Neural cell (in vitro differentiated cells): Measurements from ENCODE around the gene SLC38A4. TPM values are rescaled to one million over a fixed set of nuclear protein-coding genes. Genes with fewer than 3 reads are reported as not detected.

Experiments
- H2AFZ ChIP-seq: fragments of 200-600, 300-800 bp; sonication (generic), shearing (Covaris generic); 2 replicates; pipeline ENCODE4 v1.6.0; 2014; ENCODE audit warnings: low read depth, mild to moderate bottlenecking, antibody characterized with exemption, low read length, moderate library complexity
- H3F3A ChIP-seq: fragments of 200-600 bp; shearing (Covaris generic); 2 replicates; pipeline ENCODE4 v1.6.1; 2016; ENCODE audit warnings: mild to moderate bottlenecking, moderate library complexity, mixed read lengths, antibody characterized with exemption, low read length; ENCODE audit not compliant: insufficient read depth, poor library complexity, severe bottlenecking
- H3K27ac ChIP-seq: fragments of 200-600, 300-800 bp; sonication (generic), shearing (Covaris generic); 2 replicates; pipeline ENCODE4 v1.5.1; 2014; ENCODE audit warnings: mild to moderate bottlenecking, low read length, moderate library complexity
- H3K27me3 ChIP-seq: fragments of 300-800, 200-600 bp; sonication (generic), shearing (Covaris generic); 2 replicates; pipeline ENCODE4 v1.6.0; 2014; ENCODE audit warnings: mild to moderate bottlenecking, low read depth, low read length, moderate library complexity; ENCODE audit not compliant: insufficient read depth
- H3K36me3 ChIP-seq: fragments of 300-800, 200-600 bp; sonication (generic), shearing (Covaris generic); 2 replicates; pipeline ENCODE4 v1.5.1; 2014; ENCODE audit warnings: mild to moderate bottlenecking, antibody characterized with exemption, low read length, moderate library complexity; ENCODE audit not compliant: insufficient read depth
- H3K4me2 ChIP-seq: fragments of 300-800, 200-600 bp; sonication (generic), shearing (Covaris generic); 2 replicates; pipeline ENCODE4 v1.6.0; 2014; ENCODE audit warnings: mild to moderate bottlenecking, low read length
- H3K4me3 ChIP-seq: fragments of 300-800, 200-600 bp; sonication (generic), shearing (Covaris generic); 2 replicates; pipeline ENCODE4 v1.5.1; 2014; ENCODE audit warnings: mild to moderate bottlenecking, low read length, moderate library complexity
- H3K79me2 ChIP-seq: fragments of 200-600 bp; shearing (Covaris generic); replicated peaks from 2 replicates; pipeline ENCODE4 v1.6.0; 2014; ENCODE audit warnings: mild to moderate bottlenecking, low read length, moderate library complexity; ENCODE audit not compliant: insufficient read depth
- H3K9ac ChIP-seq: fragments of 300-800, 200-600 bp; sonication (generic), shearing (Covaris generic); 2 replicates; pipeline ENCODE4 v1.6.1; 2016; ENCODE audit warnings: mild to moderate bottlenecking, low read length, mixed read lengths
- H3K9me2 ChIP-seq: fragments of 200-600 bp; shearing (Covaris generic); 2 replicates; pipeline ENCODE4 v1.6.1; 2016; ENCODE audit warnings: mild to moderate bottlenecking, low read length, mixed read lengths; ENCODE audit not compliant: insufficient read depth
- H3K9me3 ChIP-seq: fragments of 200-600, 300-800 bp; sonication (generic), shearing (Covaris generic); 2 replicates; pipeline ENCODE4 v1.6.1; 2016; ENCODE audit warnings: mild to moderate bottlenecking, mixed run types, low read length, moderate library complexity, mixed read lengths
- H4K20me1 ChIP-seq: fragments of 200-600 bp; shearing (Covaris generic); 2 replicates; pipeline ENCODE4 v1.6.1; 2016; ENCODE audit warnings: mild to moderate bottlenecking, mixed run types; ENCODE audit not compliant: insufficient read depth
- CTCF ChIP-seq: fragments of 450-650 bp; IDR thresholded peaks from 2 replicates; pipeline ENCODE4 v1.5.1; 2014; ENCODE audit warnings: antibody characterized with exemption, mild to moderate bottlenecking, moderate library complexity; ENCODE audit not compliant: poor library complexity, severe bottlenecking
- EP300 ChIP-seq: fragments of 450-650 bp; conservative IDR thresholded peaks from 2 replicates; pipeline ENCODE4 v1.6.1; 2014; ENCODE audit warnings: antibody characterized with exemption, mild to moderate bottlenecking, moderate library complexity; ENCODE audit not compliant: poor library complexity, severe bottlenecking
- EZH2 ChIP-seq: fragments of 200-600, 300-800 bp; shearing (Covaris generic), sonication (generic); IDR thresholded peaks from 2 replicates; pipeline ENCODE4 v1.6.1; 2014; ENCODE audit warnings: antibody characterized with exemption, low read length, borderline replicate concordance, mild to moderate bottlenecking; ENCODE audit not compliant: insufficient read depth, poor library complexity, severe bottlenecking
- MXI1 ChIP-seq: fragments of 450-650 bp; conservative IDR thresholded peaks from 2 replicates; pipeline ENCODE4 v1.6.1; 2014; ENCODE audit warnings: antibody characterized with exemption, mild to moderate bottlenecking; ENCODE audit not compliant: poor library complexity, severe bottlenecking
- POLR2AphosphoS5 ChIP-seq: IDR thresholded peaks from 2 replicates; pipeline ENCODE4 v1.6.1; 2012
- RAD21 ChIP-seq: fragments of 450-650 bp; conservative IDR thresholded peaks from 2 replicates; pipeline ENCODE4 v1.6.1; 2014; ENCODE audit warnings: antibody characterized with exemption, mild to moderate bottlenecking, moderate library complexity
- SMC3 ChIP-seq: fragments of 450-650 bp; conservative IDR thresholded peaks from 2 replicates; pipeline ENCODE4 v1.6.1; 2014; ENCODE audit warnings: antibody characterized with exemption, mild to moderate bottlenecking, moderate library complexity; ENCODE audit not compliant: poor library complexity
- TAF1 ChIP-seq: IDR thresholded peaks from 2 replicates; pipeline ENCODE4 v1.6.1; 2012; ENCODE audit warnings: low read depth
- polyA minus RNA-seq: library from RNA; depleted of rRNA, polyadenylated mRNA; stranded (reverse); fragments of >200 nt; gene quantifications from 2 replicates; pipeline ENCODE4 v1.2.3, GENCODE V29; 2014
- polyA plus RNA-seq: library from polyadenylated mRNA; depleted of rRNA; stranded (reverse); fragments of >200 nt; gene quantifications from 2 replicates; pipeline ENCODE4 v1.2.3, GENCODE V29; 2014
- TF ChIP-seq, protein P1 (sequence below): IDR thresholded peaks from 2 replicates; pipeline ENCODE4 v1.6.1; 2012; ENCODE audit warnings: borderline replicate concordance

The SLC38A4 gene
- not detected in 2 replicates for polyA plus RNA-seq
- not detected in 2 replicates for polyA minus RNA-seq

DNA sequence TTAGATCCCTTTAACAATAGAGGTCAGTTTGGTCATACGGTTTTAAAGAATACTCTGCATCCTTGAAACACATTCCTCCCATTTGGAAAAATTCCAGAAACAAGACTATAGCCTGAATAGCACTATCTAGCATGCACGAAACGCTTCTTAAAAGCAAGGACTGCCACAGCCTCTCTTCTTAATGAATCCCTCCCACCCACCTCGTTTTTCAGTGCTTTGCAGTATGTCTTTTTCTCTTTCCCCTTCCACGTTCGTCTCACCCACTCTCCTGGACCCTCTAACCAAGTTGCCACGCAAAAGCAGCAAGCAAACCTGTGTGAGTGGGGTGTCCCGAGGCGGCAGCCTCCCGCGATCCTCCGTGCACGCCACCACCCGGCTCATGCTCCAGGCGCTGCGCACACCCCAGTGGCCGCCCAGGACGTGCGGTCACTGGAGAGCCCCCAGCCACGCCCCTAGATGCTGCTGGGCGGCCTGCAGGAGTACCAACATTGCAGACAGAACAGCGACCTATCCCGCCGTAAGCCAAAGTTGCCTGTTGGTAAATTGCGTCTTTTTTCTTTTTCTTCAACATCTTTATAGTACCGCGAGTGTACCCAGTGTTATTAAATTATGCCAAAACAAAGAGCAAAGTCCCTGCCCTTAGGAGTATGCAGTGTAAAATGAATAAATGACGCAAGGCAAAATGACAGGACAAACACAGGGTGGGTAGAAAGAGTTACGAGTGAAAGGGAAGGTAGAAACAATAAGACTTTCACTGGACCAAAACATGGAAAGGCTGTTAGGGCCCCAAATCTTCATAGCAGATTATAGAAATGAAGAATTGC lies at the start of gene SLC38A4:
TSS of gene SLC38A4 (minus strand) at position 407 of the 824 bp plus-strand sequence. CDS start 32,926 bp downstream, outside the sequence.
- peak within 1 kb of the TSS; percentile 56 for H3K4me3 ChIP-seq
- no peak within 1 kb of the TSS for H2AFZ ChIP-seq
- H4K20me1 ChIP-seq = no peaks in the 10 kb centered on the region
- H3K27ac ChIP-seq = no peak within 1 kb of the TSS
- H3K36me3 ChIP-seq = no peaks in the 10 kb centered on the region
- no peaks in the 10 kb centered on the region for H3K79me2 ChIP-seq
- TF ChIP-seq EZH2 (no peak), TAF1 (no peak), POLR2AphosphoS5 (no peak), CTCF (no peak), SMC3 (no peak), RAD21 (no peak), MXI1 (no peak), EP300 (no peak)
- TF ChIP-seq, protein P1, sequence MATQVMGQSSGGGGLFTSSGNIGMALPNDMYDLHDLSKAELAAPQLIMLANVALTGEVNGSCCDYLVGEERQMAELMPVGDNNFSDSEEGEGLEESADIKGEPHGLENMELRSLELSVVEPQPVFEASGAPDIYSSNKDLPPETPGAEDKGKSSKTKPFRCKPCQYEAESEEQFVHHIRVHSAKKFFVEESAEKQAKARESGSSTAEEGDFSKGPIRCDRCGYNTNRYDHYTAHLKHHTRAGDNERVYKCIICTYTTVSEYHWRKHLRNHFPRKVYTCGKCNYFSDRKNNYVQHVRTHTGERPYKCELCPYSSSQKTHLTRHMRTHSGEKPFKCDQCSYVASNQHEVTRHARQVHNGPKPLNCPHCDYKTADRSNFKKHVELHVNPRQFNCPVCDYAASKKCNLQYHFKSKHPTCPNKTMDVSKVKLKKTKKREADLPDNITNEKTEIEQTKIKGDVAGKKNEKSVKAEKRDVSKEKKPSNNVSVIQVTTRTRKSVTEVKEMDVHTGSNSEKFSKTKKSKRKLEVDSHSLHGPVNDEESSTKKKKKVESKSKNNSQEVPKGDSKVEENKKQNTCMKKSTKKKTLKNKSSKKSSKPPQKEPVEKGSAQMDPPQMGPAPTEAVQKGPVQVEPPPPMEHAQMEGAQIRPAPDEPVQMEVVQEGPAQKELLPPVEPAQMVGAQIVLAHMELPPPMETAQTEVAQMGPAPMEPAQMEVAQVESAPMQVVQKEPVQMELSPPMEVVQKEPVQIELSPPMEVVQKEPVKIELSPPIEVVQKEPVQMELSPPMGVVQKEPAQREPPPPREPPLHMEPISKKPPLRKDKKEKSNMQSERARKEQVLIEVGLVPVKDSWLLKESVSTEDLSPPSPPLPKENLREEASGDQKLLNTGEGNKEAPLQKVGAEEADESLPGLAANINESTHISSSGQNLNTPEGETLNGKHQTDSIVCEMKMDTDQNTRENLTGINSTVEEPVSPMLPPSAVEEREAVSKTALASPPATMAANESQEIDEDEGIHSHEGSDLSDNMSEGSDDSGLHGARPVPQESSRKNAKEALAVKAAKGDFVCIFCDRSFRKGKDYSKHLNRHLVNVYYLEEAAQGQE = no peak
- H3K9me2 ChIP-seq = no peaks in the 10 kb centered on the region
- H3K4me2 ChIP-seq = no peak within 1 kb of the TSS
- no peaks in the 10 kb centered on the region for H3K9me3 ChIP-seq
- no peaks in the 10 kb centered on the region for H3F3A ChIP-seq
- H3K27me3 ChIP-seq = peaks cover 56% of the 10 kb centered on the region
- no peak within 1 kb of the TSS for H3K9ac ChIP-seq

DNA sequence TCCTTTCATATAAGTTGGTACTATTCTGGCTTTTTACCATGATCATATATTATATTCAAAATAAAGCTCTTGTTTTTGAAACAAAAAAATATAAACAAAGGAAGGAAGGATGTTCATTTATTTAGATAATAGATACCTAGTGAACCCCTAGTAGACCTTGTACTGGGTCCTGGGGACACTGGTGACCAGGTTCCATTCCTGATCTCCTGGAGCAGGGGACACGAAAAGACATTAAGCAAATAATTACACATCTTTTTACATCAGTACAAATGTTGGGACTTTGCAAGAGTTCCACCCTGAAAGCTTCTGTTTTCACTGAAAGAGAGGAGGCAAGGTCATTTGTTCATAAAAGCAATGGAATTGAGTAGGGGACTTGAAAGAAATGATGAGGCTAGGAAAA lies 49.3 kb upstream of the SLC38A4 start:
- Histone ChIP-seq H3K79me2 (no peaks in the 10 kb centered on the region), H3K9me2 (no peaks in the 10 kb centered on the region), H3F3A (no peaks in the 10 kb centered on the region), H3K9me3 (peaks cover 4% of the 10 kb centered on the region), H3K27ac (no peak overlapping the region), H3K36me3 (no peaks in the 10 kb centered on the region), H3K27me3 (no peaks in the 10 kb centered on the region), H3K4me3 (no peak overlapping the region), H3K9ac (no peak overlapping the region), H2AFZ (no peak overlapping the region), H4K20me1 (no peaks in the 10 kb centered on the region), H3K4me2 (no peak overlapping the region)
- TF ChIP-seq EZH2 (no peak), POLR2AphosphoS5 (no peak), CTCF (no peak), RAD21 (no peak), MXI1 (no peak), TAF1 (no peak), SMC3 (no peak), EP300 (no peak)
- TF ChIP-seq, protein P1 = no peak
